ENCODE data around the gene PPP2R3B.

The PPP2R3B gene

DNA sequence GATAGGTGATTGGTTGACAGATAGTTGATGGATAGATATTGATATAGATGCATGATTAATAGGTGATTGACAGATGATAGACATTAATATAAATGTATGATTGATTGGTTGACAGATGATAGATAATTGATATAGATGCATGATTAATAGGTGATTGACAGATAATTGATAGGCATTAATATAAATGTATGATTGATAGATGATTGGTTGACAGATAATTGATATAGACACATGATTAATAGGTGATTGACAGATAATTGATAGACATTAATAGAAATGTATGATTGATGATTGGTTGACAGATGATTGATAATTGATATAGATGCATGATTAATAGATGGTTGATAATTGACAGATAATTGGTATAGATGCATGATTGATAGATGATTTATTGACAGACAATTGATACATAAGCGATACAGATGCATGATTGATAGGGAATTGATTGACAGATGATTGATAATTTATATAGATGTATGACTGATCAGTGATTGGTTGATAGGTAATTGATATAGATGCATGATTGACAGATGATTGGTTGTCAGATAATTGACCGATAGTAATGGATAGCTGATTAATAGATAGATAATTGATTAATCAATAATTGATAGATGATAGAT lies 44.9 kb upstream of the PPP2R3B start:
- Histone ChIP-seq H3K36me3 (ENCODE audit: low read depth) (no peaks in the 10 kb centered on the region), H3K4me3 (ENCODE audit: severe bottlenecking) (no peak overlapping the region), H3K9me3 (ENCODE audit: severe bottlenecking) (peaks cover 6% of the 10 kb centered on the region), H3K4me1 (ENCODE audit: insufficient read depth, poor library complexity, severe bottlenecking) (no peaks in the 10 kb centered on the region), H3K27ac (ENCODE audit: poor library complexity, severe bottlenecking) (no peak overlapping the region), H3K27me3 (ENCODE audit: insufficient read depth, poor library complexity, severe bottlenecking) (peaks cover 13% of the 10 kb centered on the region)
- no peak for ATAC-seq (ENCODE audit: low read depth)
- no peak for DNase-seq (ENCODE audit: low spot score)
- TF ChIP-seq, protein P1, sequence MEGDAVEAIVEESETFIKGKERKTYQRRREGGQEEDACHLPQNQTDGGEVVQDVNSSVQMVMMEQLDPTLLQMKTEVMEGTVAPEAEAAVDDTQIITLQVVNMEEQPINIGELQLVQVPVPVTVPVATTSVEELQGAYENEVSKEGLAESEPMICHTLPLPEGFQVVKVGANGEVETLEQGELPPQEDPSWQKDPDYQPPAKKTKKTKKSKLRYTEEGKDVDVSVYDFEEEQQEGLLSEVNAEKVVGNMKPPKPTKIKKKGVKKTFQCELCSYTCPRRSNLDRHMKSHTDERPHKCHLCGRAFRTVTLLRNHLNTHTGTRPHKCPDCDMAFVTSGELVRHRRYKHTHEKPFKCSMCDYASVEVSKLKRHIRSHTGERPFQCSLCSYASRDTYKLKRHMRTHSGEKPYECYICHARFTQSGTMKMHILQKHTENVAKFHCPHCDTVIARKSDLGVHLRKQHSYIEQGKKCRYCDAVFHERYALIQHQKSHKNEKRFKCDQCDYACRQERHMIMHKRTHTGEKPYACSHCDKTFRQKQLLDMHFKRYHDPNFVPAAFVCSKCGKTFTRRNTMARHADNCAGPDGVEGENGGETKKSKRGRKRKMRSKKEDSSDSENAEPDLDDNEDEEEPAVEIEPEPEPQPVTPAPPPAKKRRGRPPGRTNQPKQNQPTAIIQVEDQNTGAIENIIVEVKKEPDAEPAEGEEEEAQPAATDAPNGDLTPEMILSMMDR (IDR thresholded peaks at IDR 0.05; ENCODE audit: poor library complexity, severe bottlenecking): no peak

DNA sequence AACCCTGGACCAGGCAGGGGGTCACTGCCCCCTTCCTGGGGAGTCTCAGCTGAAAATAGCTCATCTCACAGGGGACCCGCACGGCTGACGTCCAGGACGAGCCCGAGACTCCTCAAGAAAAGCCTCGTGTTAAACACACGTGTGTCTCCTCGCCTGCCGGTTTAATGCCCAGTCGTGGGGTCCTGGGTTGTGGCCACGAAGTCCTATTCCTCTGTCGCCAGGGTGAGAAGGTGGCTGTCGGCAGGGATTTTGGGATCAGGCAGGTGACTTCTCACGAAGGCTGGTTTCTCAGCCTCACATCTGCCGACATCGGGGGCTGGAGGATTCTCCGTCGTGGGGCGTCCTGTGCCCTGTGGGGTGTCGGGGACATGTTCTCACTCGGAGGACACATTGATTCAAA lies 44.3 kb upstream of the PPP2R3B start:
- TF ChIP-seq, protein P1 (IDR thresholded peaks at IDR 0.05; ENCODE audit: poor library complexity, severe bottlenecking): no peak
- peaks cover 14% of the 10 kb centered on the region for H3K27me3 ChIP-seq (ENCODE audit: insufficient read depth, poor library complexity, severe bottlenecking)
- ATAC-seq (ENCODE audit: low read depth): no peak
- DNase-seq (ENCODE audit: low spot score): no peak
- H3K9me3 ChIP-seq (ENCODE audit: severe bottlenecking): peaks cover 4% of the 10 kb centered on the region
- no peaks in the 10 kb centered on the region for H3K36me3 ChIP-seq (ENCODE audit: low read depth)
- no peak overlapping the region for H3K27ac ChIP-seq (ENCODE audit: poor library complexity, severe bottlenecking)
- no peaks in the 10 kb centered on the region for H3K4me1 ChIP-seq (ENCODE audit: insufficient read depth, poor library complexity, severe bottlenecking)
- H3K4me3 ChIP-seq (ENCODE audit: severe bottlenecking): no peak overlapping the region

DNA sequence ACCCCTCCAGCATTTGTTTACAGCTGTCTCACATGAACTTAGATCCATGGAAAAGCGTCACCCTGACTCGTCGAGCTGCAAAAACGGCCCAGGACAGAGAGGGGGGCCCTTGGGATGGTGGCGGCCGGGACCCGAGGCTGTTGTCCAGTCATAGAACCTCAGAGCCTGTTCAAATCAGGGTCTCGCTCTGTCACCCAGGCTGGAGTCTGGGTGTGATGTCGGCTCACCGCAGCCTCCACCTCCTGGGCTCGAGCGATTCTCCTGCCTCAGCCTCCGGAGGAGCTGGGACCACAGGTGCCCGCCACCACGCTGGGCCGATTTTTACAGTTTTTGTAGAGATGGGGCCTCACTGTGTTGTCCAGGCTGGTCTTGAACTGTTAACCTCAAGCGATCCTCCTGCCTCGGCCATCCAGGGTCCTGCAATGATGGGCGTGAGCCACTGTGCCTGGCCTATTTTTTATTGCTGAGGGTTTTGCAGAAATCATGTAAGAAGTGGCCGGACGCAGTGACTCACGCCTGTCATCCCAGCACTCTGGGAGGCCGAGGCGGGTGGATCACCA lies 42.6 kb upstream of the PPP2R3B start:
- no peak overlapping the region for H3K4me3 ChIP-seq (ENCODE audit: severe bottlenecking)
- no peaks in the 10 kb centered on the region for H3K36me3 ChIP-seq (ENCODE audit: low read depth)
- ATAC-seq (ENCODE audit: low read depth) (no peak), DNase-seq (ENCODE audit: low spot score) (no peak)
- H3K27me3 ChIP-seq (ENCODE audit: insufficient read depth, poor library complexity, severe bottlenecking): peaks cover 14% of the 10 kb centered on the region
- H3K4me1 ChIP-seq (ENCODE audit: insufficient read depth, poor library complexity, severe bottlenecking): no peaks in the 10 kb centered on the region
- TF ChIP-seq, protein P1 (IDR thresholded peaks at IDR 0.05; ENCODE audit: poor library complexity, severe bottlenecking): no peak
- H3K27ac ChIP-seq (ENCODE audit: poor library complexity, severe bottlenecking): no peak overlapping the region
- H3K9me3 ChIP-seq (ENCODE audit: severe bottlenecking): peaks cover 1% of the 10 kb centered on the region

DNA sequence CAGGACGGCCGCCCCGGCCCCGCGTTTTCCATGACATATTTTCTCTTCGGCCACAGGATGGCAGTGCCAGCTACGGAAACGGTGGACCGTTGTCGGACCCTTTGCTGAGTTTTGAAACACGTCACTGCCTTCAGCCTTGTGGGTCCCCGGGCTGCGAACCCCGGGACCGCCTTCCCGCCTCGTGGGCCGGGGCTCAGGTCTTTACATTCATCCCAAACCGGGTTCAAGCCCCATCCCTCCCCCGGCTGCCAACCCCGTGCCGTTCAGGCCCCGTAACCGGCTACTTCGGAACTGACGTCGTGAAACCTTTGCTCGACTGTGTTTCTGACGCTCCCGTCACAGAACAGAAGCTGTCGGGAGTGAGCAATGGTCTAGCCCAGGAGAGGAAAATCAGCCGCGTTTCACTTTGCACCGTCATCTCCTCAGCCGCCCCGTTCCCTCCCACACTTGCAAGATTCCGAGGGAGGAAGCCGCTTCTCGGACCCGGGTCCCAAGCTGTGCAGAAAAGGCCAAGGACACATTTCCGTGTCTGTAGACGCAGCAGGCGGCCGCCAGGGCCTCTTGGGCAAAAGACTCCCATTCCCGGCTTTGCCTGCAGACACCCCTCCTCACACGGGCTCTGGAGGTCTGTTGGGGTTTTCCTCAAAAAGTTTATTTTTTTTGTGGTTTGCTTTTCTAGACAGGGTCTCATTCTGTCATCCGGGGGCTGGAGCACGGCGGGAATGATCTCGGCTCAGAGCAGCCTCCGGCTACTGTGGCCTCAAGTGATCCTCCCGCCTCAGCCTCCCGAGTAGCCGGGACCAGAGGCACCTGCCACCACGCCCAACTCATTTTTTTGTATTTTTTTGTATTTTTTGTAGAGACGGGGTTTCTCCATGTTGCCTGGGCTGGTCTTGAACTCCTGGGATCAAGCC lies 41.4 kb upstream of the PPP2R3B start:
- TF ChIP-seq, protein P1 (IDR thresholded peaks at IDR 0.05; ENCODE audit: poor library complexity, severe bottlenecking): peak; percentile 7
- Histone ChIP-seq H3K4me3 (ENCODE audit: severe bottlenecking) (no peak overlapping the region), H3K36me3 (ENCODE audit: low read depth) (no peaks in the 10 kb centered on the region), H3K9me3 (ENCODE audit: severe bottlenecking) (peaks cover 4% of the 10 kb centered on the region), H3K27ac (ENCODE audit: poor library complexity, severe bottlenecking) (no peak overlapping the region), H3K4me1 (ENCODE audit: insufficient read depth, poor library complexity, severe bottlenecking) (no peaks in the 10 kb centered on the region), H3K27me3 (ENCODE audit: insufficient read depth, poor library complexity, severe bottlenecking) (peaks cover 14% of the 10 kb centered on the region)
- DNase-seq (ENCODE audit: low spot score) (no peak), ATAC-seq (ENCODE audit: low read depth) (no peak)
